HepG2 (cell line): ENCODE data around the gene IRAK3. TPM values are rescaled to one million over a fixed set of nuclear protein-coding genes. Genes with fewer than 3 reads are reported as not detected.

ENCODE experiments used
- AHR ChIP-seq: IDR thresholded peaks from 2 replicates; pipeline ENCODE4 v1.6.1; 2018; ENCODE audit warnings: missing genetic modification reagents, missing compliant biosample characterization
- AKAP8 ChIP-seq: sonication (generic); formaldehyde crosslinking; IDR thresholded peaks from 2 replicates; pipeline ENCODE4 v1.5.1; 2020; ENCODE audit warnings: mild to moderate bottlenecking, missing genetic modification reagents
- CCDC6 ChIP-seq: sonication (generic); formaldehyde crosslinking; IDR thresholded peaks from 2 replicates; pipeline ENCODE4 v1.8.1; 2022; ENCODE audit warnings: mild to moderate bottlenecking, missing genetic modification reagents, moderate library complexity
- HOXA3 ChIP-seq: sonication (generic); formaldehyde crosslinking; IDR thresholded peaks from 2 replicates; pipeline ENCODE4 v1.5.0; 2020; ENCODE audit warnings: missing genetic modification reagents
- JUNB ChIP-seq: sonication (generic); formaldehyde crosslinking; IDR thresholded peaks from 2 replicates; pipeline ENCODE4 v1.8.0; 2022; ENCODE audit warnings: missing genetic modification reagents, mild to moderate bottlenecking, borderline replicate concordance
- MTERF4 ChIP-seq: sonication (generic); formaldehyde crosslinking; IDR thresholded peaks from 2 replicates; pipeline ENCODE4 v1.8.0; 2023; ENCODE audit warnings: mild to moderate bottlenecking, missing genetic modification reagents
- NBN ChIP-seq: fragments of 450-650 bp; conservative IDR thresholded peaks from 2 replicates; pipeline ENCODE4 v1.6.1; 2017
- PAF1 ChIP-seq: IDR thresholded peaks from 2 replicates; pipeline ENCODE4 v1.6.1; 2016; ENCODE audit warnings: missing genetic modification reagents, missing compliant biosample characterization
- PAXIP1 ChIP-seq: sonication (generic); formaldehyde crosslinking; conservative IDR thresholded peaks from 2 replicates; pipeline ENCODE4 v1.4.0; 2020; ENCODE audit warnings: mild to moderate bottlenecking, missing genetic modification reagents, moderate library complexity
- PBX3 ChIP-seq: sonication (generic); formaldehyde crosslinking; IDR thresholded peaks from 2 replicates; pipeline ENCODE4 v1.8.1; 2023; ENCODE audit warnings: missing genetic modification reagents, inconsistent platforms, borderline replicate concordance
- RELA ChIP-seq: sonication (generic); formaldehyde crosslinking; IDR thresholded peaks from 2 replicates; pipeline ENCODE4 v1.4.0; 2020; ENCODE audit warnings: missing genetic modification reagents
- SMAD3 ChIP-seq: sonication (generic); formaldehyde crosslinking; IDR thresholded peaks from 2 replicates; pipeline ENCODE4 v1.4.0; 2020; ENCODE audit warnings: missing genetic modification reagents
- ZNF18 ChIP-seq: sonication (generic); formaldehyde crosslinking; IDR thresholded peaks from 2 replicates; pipeline ENCODE4 v1.8.0; 2022; ENCODE audit warnings: mild to moderate bottlenecking, missing genetic modification reagents; ENCODE audit not compliant: insufficient replicate concordance
- ZNF224 ChIP-seq: sonication (generic); formaldehyde crosslinking; IDR thresholded peaks from 2 replicates; pipeline ENCODE4 v1.5.0; 2020; ENCODE audit warnings: mild to moderate bottlenecking, missing genetic modification reagents
- ZNF280D ChIP-seq: sonication (generic); formaldehyde crosslinking; IDR thresholded peaks from 2 replicates; pipeline ENCODE4 v1.5.1; 2020; ENCODE audit warnings: mild to moderate bottlenecking, missing genetic modification reagents
- ZNF709 ChIP-seq: sonication (generic); formaldehyde crosslinking; IDR thresholded peaks from 2 replicates; pipeline ENCODE4 v1.5.0; 2020; ENCODE audit warnings: mild to moderate bottlenecking, missing genetic modification reagents
- ZNF75D ChIP-seq: sonication (generic); formaldehyde crosslinking; IDR thresholded peaks from 2 replicates; pipeline ENCODE4 v1.8.1; 2023; ENCODE audit warnings: missing genetic modification reagents, mild to moderate bottlenecking, borderline replicate concordance
- ZNF775 ChIP-seq: sonication (generic); formaldehyde crosslinking; IDR thresholded peaks from 2 replicates; pipeline ENCODE4 v1.4.0; 2020; ENCODE audit warnings: missing genetic modification reagents, mild to moderate bottlenecking, moderate library complexity, borderline replicate concordance
- polyA plus RNA-seq, 8 experiments: library from polyadenylated mRNA; depleted of rRNA in 3 of 8; stranded (reverse) in 7 of 8; unstranded in 1 of 8; fragments of >200 nt; fragmentation: Illumina TruSeq in 4 of 8; extraction: Trizol in 4 of 8; gene quantifications; 2 replicates each; pipeline versions ENCODE4 v1.2.1 to v1.2.3, GENCODE V29; 2011 to 2016; ENCODE audit warnings: low read depth in 4 of 8, missing spikeins in 1 of 8, mixed read lengths in 1 of 8; ENCODE audit not compliant: insufficient read depth in 1 of 8
- total RNA-seq, 5 experiments: library from RNA; depleted of rRNA; stranded (reverse); fragments of >200 nt; fragmentation: Illumina TruSeq; extraction: Trizol; gene quantifications; 2 replicates each; pipeline ENCODE4 v1.2.3, GENCODE V29; 2016; ENCODE audit warnings: low read depth in 1 of 5

IRAK3 gene
- total and polyA plus RNA-seq, 2 of the 13 experiments (the other 11 are each of a cell fraction or from before 2014, with no cell fraction given): 0.01 TPM; not detected in 1

- TF ChIP-seq ZNF280D (CRISPR knock-in tag) (peak; percentile 47; the same call in 1 of the 2 replicates), HOXA3 (peak; percentile 80), AHR (peak; percentile 50), PAF1 (CRISPR knock-in tag) (no peak), PBX3 (CRISPR knock-in tag) (no peak; the same call in 1 of the 2 replicates), ZNF18 (peak; percentile 69), RELA (CRISPR knock-in tag) (no peak), SMAD3 (CRISPR knock-in tag) (no peak), AKAP8 (CRISPR knock-in tag) (no peak), JUNB (CRISPR knock-in tag) (no peak), PAXIP1 (CRISPR knock-in tag) (no peak; the same call in 1 of the 2 replicates), ZNF224 (peak; percentile 89), MTERF4 (CRISPR knock-in tag) (peak; percentile 57; the same call in 1 of the 2 replicates), NBN (no peak), ZNF709 (CRISPR knock-in tag) (peak; percentile 22; the same call in 1 of the 2 replicates), ZNF75D (CRISPR knock-in tag) (no peak; the same call in 1 of the 2 replicates), CCDC6 (CRISPR knock-in tag) (no peak), ZNF775 (CRISPR knock-in tag) (peak; percentile 91; the same call in 1 of the 2 replicates)
Observed at GRCh38 chr12:66169221-66170170, 19.5 kb upstream of the IRAK3 start, which contains the start of gene TMBIM4 (continued).
